Activated B cell treated with CpG ODN at 0.5 μM for 24 hours (primary cell): ENCODE results near the gene RNF224. TPM values are rescaled to one million over a fixed set of nuclear protein-coding genes. Genes with fewer than 3 reads are reported as not detected.

ENCODE experiments used
- ATAC-seq: fragments of 200-7000 bp; cut with Tn5 transposase; one replicate; pipeline ENCODE4 v1.10.0; 2021; ENCODE audit warnings: low read depth, mild to moderate bottlenecking, moderate library complexity
- CTCF ChIA-PET: fragments of 350-600 bp; sonication (Branson Sonifier 250); formaldehyde crosslinking; loops from one replicate; lab custom pipeline; 2021; ENCODE audit warnings: antibody characterized with exemption; lab: Charles Lee
- POLR2A ChIA-PET: fragments of 350-600 bp; sonication (Branson Sonifier 250); formaldehyde crosslinking; loops from one replicate; lab custom pipeline; 2021; ENCODE audit warnings: antibody characterized with exemption; lab: Charles Lee
- DNase-seq: peaks from one replicate; pipeline ENCODE4 v3.0.0; 2022
- H3K27ac Mint-ChIP-seq: one replicate; pipeline ENCODE4 v1.8.0; 2020; ENCODE audit warnings: mixed read lengths
- H3K27me3 Mint-ChIP-seq: one replicate; pipeline ENCODE4 v1.8.0; 2021; ENCODE audit warnings: mixed read lengths
- H3K36me3 Mint-ChIP-seq: one replicate; pipeline ENCODE4 v1.8.0; 2021; ENCODE audit warnings: low read depth, mixed read lengths
- H3K4me1 Mint-ChIP-seq: one replicate; pipeline ENCODE4 v1.8.0; 2021; ENCODE audit warnings: mixed read lengths
- H3K4me3 Mint-ChIP-seq: one replicate; pipeline ENCODE4 v1.8.0; 2020; ENCODE audit warnings: mild to moderate bottlenecking, mixed read lengths
- H3K9me3 Mint-ChIP-seq: one replicate; pipeline ENCODE4 v1.8.0; 2020; ENCODE audit warnings: mixed read lengths
- CTCF ChIP-seq: fragments of 200-600 bp; IDR thresholded peaks from one replicate; pipeline ENCODE4 v1.8.0; 2022; ENCODE audit warnings: antibody characterized with exemption, mild to moderate bottlenecking
- intact Hi-C: fragments of 100-400 bp; cut with micrococcal nuclease; formaldehyde crosslinking; loops from one replicate; pipeline ENCODE4 v1.15.1; 2024
- total RNA-seq: library from RNA; stranded (reverse); gene quantifications from 2 replicates; pipeline ENCODE4 v1.2.3, GENCODE V29; 2022

RNF224 gene
- total RNA-seq, 1 donor from 2014 or later: not detected

- POLR2A ChIA-PET: interaction anchor here (2.2 kb wide), 1 partner anchor 9 kb away, joined by 10 read pairs; the partner anchor contains the start of gene RNF208
- intact Hi-C loops: no loop called here
- DNase-seq (no peak), ATAC-seq (no peak)
- Mint-ChIP-seq H3K4me3 (no peak overlapping the region), H3K9me3 (no peaks in the 10 kb centered on the region), H3K27ac (no peak overlapping the region), H3K4me1 (no peaks in the 10 kb centered on the region), H3K27me3 (no peaks in the 10 kb centered on the region), H3K36me3 (peaks cover 16% of the 10 kb centered on the region)
- CTCF ChIA-PET: no interaction called here
- no peak for TF ChIP-seq CTCF
These were observed 13.9 kb upstream of the RNF224 start for GRCh38 chr9:137213160-137214060.

- H3K36me3 Mint-ChIP-seq: peaks cover 9% of the 10 kb centered on the region
- no peak for DNase-seq
- ATAC-seq: no peak
- no peaks in the 10 kb centered on the region for H3K4me1 Mint-ChIP-seq
- H3K9me3 Mint-ChIP-seq: no peaks in the 10 kb centered on the region
- POLR2A ChIA-PET: interaction anchor here (0.5 to 2.2 kb wide), 2 partner anchors 8 to 87 kb away, joined by 3 to 10 read pairs; partner anchors contain the start of gene RNF208
- CTCF ChIA-PET: no interaction called here
- no peak for TF ChIP-seq CTCF
- H3K27ac Mint-ChIP-seq: no peak overlapping the region
- no peak overlapping the region for H3K4me3 Mint-ChIP-seq
- H3K27me3 Mint-ChIP-seq: no peaks in the 10 kb centered on the region
- intact Hi-C loops: no loop called here
These were observed 12.7 kb upstream of the RNF224 start for GRCh38 chr9:137214620-137215019.

DNA sequence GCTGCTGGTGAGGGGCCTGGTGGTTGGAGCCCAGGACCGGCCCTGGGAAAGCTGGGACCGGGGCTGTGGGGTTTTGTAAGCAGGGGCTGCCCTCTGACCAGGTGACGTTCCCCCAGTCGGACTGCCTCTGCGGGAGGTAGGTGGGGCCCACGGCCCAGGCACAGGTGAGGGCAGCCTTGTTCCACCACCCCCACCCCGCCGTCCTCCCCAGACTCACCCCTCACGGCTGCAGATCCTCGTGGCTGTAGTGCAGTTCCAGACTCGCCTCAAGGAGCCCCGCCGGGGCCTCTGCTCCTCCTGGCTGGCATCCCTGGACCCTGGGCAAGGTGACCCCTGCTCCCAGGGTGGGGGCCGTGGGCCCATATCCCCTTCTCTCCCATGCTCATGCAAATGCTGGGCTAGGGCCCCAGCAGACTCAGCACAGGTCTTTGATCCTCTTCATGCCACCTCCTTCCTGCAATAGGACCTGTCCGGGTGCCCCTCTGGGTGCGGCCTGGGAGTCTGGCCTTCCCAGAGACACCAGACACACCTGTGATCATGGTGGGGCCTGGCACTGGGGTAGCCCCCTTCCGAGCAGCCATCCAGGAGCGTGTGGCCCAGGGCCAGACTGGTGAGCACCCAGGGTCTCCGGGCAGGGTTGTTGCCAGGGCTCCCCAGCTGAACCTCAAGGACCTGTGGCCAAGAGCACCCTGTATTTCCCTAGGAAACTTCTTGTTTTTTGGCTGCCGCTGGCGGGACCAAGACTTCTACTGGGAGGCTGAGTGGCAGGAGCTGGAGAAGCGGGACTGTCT is 11.9 kb upstream of the RNF224 start:
- POLR2A ChIA-PET: interaction anchor here (0.6 to 2.2 kb wide), 3 partner anchors 7 to 499 kb away, joined by 7 to 11 read pairs (median 10); partner anchors contain the start of gene RNF208
- no peaks in the 10 kb centered on the region for H3K9me3 Mint-ChIP-seq
- CTCF ChIA-PET: no interaction called here
- DNase-seq (no peak), ATAC-seq (no peak)
- H3K27ac Mint-ChIP-seq: no peak overlapping the region
- no peaks in the 10 kb centered on the region for H3K27me3 Mint-ChIP-seq
- H3K36me3 Mint-ChIP-seq: peaks cover 6% of the 10 kb centered on the region
- TF ChIP-seq CTCF: no peak
- intact Hi-C loops: no loop called here
- H3K4me1 Mint-ChIP-seq: no peaks in the 10 kb centered on the region
- H3K4me3 Mint-ChIP-seq: no peak overlapping the region

DNA sequence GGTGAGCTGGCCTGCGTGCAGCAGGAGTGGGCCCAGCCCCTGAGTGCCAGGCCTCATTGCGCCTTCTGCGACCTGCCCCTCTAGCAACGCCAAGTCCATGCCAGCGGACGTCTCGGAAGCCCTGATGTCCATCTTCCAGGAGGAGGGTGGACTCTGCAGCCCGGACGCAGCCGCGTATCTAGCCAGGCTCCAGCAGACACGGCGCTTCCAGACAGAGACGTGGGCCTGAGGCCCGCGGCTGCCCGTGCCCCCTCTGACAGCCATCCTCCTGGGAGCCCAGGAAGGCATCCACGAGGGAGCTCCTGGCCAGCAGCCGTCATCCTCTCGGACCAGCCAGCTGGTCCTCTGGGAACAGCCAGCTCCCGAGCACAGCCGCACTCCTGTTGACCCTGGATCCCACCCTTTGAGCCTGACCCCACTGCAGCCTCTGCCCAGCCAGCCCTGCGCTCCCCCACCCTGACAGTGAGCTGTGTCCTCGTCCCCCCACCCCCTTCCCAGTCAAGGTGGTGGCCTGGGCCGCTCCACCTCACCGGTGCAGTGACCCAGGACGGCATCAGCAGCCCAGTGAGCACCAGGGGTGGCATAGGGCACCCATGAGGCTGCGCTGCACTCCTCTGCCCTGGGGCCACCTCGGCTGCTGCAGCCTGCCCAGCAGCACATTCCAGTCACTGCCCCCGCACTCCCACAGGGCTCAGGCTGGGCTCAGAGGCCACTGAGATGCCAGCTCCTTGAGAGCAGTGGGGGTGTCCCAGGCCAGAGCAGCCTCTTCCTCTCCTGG is 10.9 kb upstream of the RNF224 start:
- Mint-ChIP-seq H3K36me3 (peaks cover 6% of the 10 kb centered on the region), H3K4me1 (peaks cover 2% of the 10 kb centered on the region), H3K4me3 (no peak overlapping the region), H3K9me3 (no peaks in the 10 kb centered on the region), H3K27me3 (no peaks in the 10 kb centered on the region), H3K27ac (no peak overlapping the region)
- TF ChIP-seq CTCF: no peak
- ChIA-PET POLR2A (interaction anchor here (0.5 to 2.1 kb wide), 3 partner anchors 10 to 65 kb away, joined by 3 to 7 read pairs (median 3); partner anchors contain the start of gene TPRN), CTCF (no interaction called here)
- intact Hi-C loops: no loop called here
- DNase-seq: no peak
- no peak for ATAC-seq
